ENCODE measurements around the gene SLC35A5. TPM values are rescaled to one million over a fixed set of nuclear protein-coding genes. Genes with fewer than 3 reads are reported as not detected.

SLC35A5 gene
- total RNA-seq, 1 donor from 2014 or later = 20.8 TPM

- TF ChIP-seq CTCF (IDR thresholded peaks at IDR 0.05) = no peak
- Histone ChIP-seq H3K4me1 (no peaks in the 10 kb centered on the region), H3K27ac (no peak overlapping the region), H3K27me3 (no peaks in the 10 kb centered on the region), H3K4me3 (no peak overlapping the region), H3K9me3 (no peaks in the 10 kb centered on the region), H3K36me3 (peaks cover 3 to 23% of the 10 kb centered on the region in 2 donors)
- DNase-seq (ENCODE audit: low spot score in 2 of 2) = no peak
- intact Hi-C loops (cut with DNase I) = no loop called here
These were observed 55.4 kb downstream of the SLC35A5 start for GRCh38 chr3:112617285-112617684.

- Histone ChIP-seq H3K4me1 (no peaks in the 10 kb centered on the region), H3K4me3 (no peak overlapping the region), H3K27ac (no peak overlapping the region), H3K9me3 (no peaks in the 10 kb centered on the region), H3K36me3 (peaks cover 3 to 23% of the 10 kb centered on the region in 2 donors), H3K27me3 (no peaks in the 10 kb centered on the region)
- DNase-seq (ENCODE audit: low spot score in 2 of 2) = no peak
- intact Hi-C loops (cut with DNase I) = no loop called here
- TF ChIP-seq CTCF (IDR thresholded peaks at IDR 0.05) = no peak
These were observed 57.5 kb downstream of the SLC35A5 start for GRCh38 chr3:112619295-112619694.

- H3K4me1 ChIP-seq = peaks cover 0 to 3% of the 10 kb centered on the region in 2 donors
- no peaks in the 10 kb centered on the region for H3K27me3 ChIP-seq
- H3K9me3 ChIP-seq = no peaks in the 10 kb centered on the region
- intact Hi-C loops (cut with DNase I) = no loop called here
- H3K36me3 ChIP-seq = peaks cover 3% of the 10 kb centered on the region in 2 donors
- DNase-seq (ENCODE audit: low spot score in 2 of 2) = no peak
- no peak for TF ChIP-seq CTCF (IDR thresholded peaks at IDR 0.05)
- no peak overlapping the region for H3K4me3 ChIP-seq
- H3K27ac ChIP-seq = no peak overlapping the region
These were observed 61.4 kb downstream of the SLC35A5 start for GRCh38 chr3:112623213-112623612.

GRCh38 chr3:112623717-112624116, 61.9 kb downstream of the SLC35A5 start:
- Histone ChIP-seq H3K9me3 (no peaks in the 10 kb centered on the region), H3K4me1 (peaks cover 0 to 3% of the 10 kb centered on the region in 2 donors), H3K4me3 (no peak overlapping the region), H3K36me3 (peaks cover 0 to 2% of the 10 kb centered on the region in 2 donors), H3K27ac (no peak overlapping the region), H3K27me3 (no peaks in the 10 kb centered on the region)
- intact Hi-C loops (cut with DNase I) = no loop called here
- no peak for TF ChIP-seq CTCF (IDR thresholded peaks at IDR 0.05)
- DNase-seq (ENCODE audit: low spot score in 2 of 2) = no peak

- no peak for TF ChIP-seq CTCF (IDR thresholded peaks at IDR 0.05)
- H3K4me3 ChIP-seq = no peak overlapping the region
- H3K36me3 ChIP-seq = no peaks in the 10 kb centered on the region
- intact Hi-C loops (cut with DNase I) = no loop called here
- DNase-seq (ENCODE audit: low spot score in 2 of 2) = no peak
- peaks cover 0 to 3% of the 10 kb centered on the region in 2 donors for H3K4me1 ChIP-seq
- H3K9me3 ChIP-seq = no peaks in the 10 kb centered on the region
- H3K27me3 ChIP-seq = no peaks in the 10 kb centered on the region
- H3K27ac ChIP-seq = peak overlapping the region in 1 of 2 donors; percentile 69
These were observed 65.6 kb downstream of the SLC35A5 start for GRCh38 chr3:112627419-112627818.

GRCh38 chr3:112627919-112628466, 66.1 kb downstream of the SLC35A5 start:
- no peaks in the 10 kb centered on the region for H3K9me3 ChIP-seq
- no peak for DNase-seq (ENCODE audit: low spot score in 2 of 2)
- H3K36me3 ChIP-seq = no peaks in the 10 kb centered on the region
- peak overlapping the region in 1 of 2 donors; percentile 69 for H3K27ac ChIP-seq
- no peak overlapping the region for H3K4me3 ChIP-seq
- no peak for TF ChIP-seq CTCF (IDR thresholded peaks at IDR 0.05)
- peaks cover 0 to 3% of the 10 kb centered on the region in 2 donors for H3K4me1 ChIP-seq
- intact Hi-C loops (cut with DNase I) = no loop called here
- no peaks in the 10 kb centered on the region for H3K27me3 ChIP-seq

Measured in ascending aorta (tissue), 2 donors.